Astrocyte (in vitro differentiated cells and primary cell): ENCODE measurements around the gene TSPAN32.
"Not testable (repeated sequence)": the region's sequence is repeated elsewhere in the genome, so short reads cannot be mapped to it uniquely, and the experiment has no call there.

Source experiments
- EZH2 ChIP-seq: IDR thresholded peaks from 2 replicates; pipeline ENCODE4 v1.6.1; 2012; ENCODE audit warnings: mild to moderate bottlenecking, low read length, inconsistent platforms; ENCODE audit not compliant: insufficient read depth
- TF ChIP-seq, protein P1 (sequence below): IDR thresholded peaks from 2 replicates; pipeline ENCODE4 v1.5.1; 2011; ENCODE audit warnings: low read depth, mild to moderate bottlenecking, inconsistent platforms, low read length, moderate library complexity; ENCODE audit not compliant: insufficient read depth

DNA sequence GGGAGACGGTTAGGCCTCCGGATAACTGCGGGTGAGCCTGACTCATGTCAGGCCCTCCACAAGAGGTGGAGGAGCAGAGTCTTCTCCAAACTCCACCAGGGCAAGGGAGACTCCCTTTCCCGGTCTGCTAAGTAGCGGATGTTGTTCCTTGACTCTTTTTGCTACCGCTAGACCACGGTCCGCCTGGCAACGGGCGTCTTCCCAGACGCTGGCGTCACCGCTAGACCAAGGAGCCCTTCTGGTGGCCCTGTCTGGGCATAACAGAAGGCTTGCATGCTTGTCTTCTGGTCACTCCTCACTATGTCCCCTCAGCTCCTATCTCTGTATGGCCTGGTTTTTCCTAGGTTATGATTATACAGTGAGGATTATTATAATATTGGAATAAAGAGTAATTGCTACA is 15.5 kb upstream of the TSPAN32 start:
- TF ChIP-seq, protein P1, sequence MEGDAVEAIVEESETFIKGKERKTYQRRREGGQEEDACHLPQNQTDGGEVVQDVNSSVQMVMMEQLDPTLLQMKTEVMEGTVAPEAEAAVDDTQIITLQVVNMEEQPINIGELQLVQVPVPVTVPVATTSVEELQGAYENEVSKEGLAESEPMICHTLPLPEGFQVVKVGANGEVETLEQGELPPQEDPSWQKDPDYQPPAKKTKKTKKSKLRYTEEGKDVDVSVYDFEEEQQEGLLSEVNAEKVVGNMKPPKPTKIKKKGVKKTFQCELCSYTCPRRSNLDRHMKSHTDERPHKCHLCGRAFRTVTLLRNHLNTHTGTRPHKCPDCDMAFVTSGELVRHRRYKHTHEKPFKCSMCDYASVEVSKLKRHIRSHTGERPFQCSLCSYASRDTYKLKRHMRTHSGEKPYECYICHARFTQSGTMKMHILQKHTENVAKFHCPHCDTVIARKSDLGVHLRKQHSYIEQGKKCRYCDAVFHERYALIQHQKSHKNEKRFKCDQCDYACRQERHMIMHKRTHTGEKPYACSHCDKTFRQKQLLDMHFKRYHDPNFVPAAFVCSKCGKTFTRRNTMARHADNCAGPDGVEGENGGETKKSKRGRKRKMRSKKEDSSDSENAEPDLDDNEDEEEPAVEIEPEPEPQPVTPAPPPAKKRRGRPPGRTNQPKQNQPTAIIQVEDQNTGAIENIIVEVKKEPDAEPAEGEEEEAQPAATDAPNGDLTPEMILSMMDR, result not testable (repeated sequence)
- TF ChIP-seq EZH2, result not testable (repeated sequence)
